Gastrocnemius medialis (tissue), 4 donors: ENCODE results near the gene EPX.

Experiments used
- POLR2A ChIP-seq, 2 donors: fragments of 450-650 bp; IDR thresholded peaks; one replicate each; pipeline ENCODE4 v1.6.1; 2017; ENCODE audit warnings: antibody characterized with exemption in 2 of 2, mild to moderate bottlenecking in 2 of 2, moderate library complexity in 2 of 2
- TF ChIP-seq, protein P1 (sequence below), 5 experiments: fragments of 450-650 bp in 3 of 5; fragments of 200-600 bp in 2 of 5; sonication (generic) in 2 of 5; IDR thresholded peaks in 4 of 5; conservative IDR thresholded peaks in 1 of 5; 1 replicate in 4 of 5; 2 replicates in 1 of 5; pipeline ENCODE4 v1.5.1; 2016 to 2019; ENCODE audit warnings: antibody characterized with exemption in 5 of 5, mild to moderate bottlenecking in 3 of 5, moderate library complexity in 3 of 5

- TF ChIP-seq, protein P1, sequence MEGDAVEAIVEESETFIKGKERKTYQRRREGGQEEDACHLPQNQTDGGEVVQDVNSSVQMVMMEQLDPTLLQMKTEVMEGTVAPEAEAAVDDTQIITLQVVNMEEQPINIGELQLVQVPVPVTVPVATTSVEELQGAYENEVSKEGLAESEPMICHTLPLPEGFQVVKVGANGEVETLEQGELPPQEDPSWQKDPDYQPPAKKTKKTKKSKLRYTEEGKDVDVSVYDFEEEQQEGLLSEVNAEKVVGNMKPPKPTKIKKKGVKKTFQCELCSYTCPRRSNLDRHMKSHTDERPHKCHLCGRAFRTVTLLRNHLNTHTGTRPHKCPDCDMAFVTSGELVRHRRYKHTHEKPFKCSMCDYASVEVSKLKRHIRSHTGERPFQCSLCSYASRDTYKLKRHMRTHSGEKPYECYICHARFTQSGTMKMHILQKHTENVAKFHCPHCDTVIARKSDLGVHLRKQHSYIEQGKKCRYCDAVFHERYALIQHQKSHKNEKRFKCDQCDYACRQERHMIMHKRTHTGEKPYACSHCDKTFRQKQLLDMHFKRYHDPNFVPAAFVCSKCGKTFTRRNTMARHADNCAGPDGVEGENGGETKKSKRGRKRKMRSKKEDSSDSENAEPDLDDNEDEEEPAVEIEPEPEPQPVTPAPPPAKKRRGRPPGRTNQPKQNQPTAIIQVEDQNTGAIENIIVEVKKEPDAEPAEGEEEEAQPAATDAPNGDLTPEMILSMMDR (IDR thresholded peaks at IDR 0.05 in 4 of 5, conservative IDR thresholded peaks at IDR 0.05 in 1 of 5), result no peak
- no peak for TF ChIP-seq POLR2A (IDR thresholded peaks at IDR 0.05)
Measured at GRCh38 chr17:58195518-58196123, 3.1 kb downstream of the EPX start.
